Heart right ventricle (tissue), 16 donors: ENCODE data around the gene ODAD4. TPM values are rescaled to one million over a fixed set of nuclear protein-coding genes. Genes with fewer than 3 reads are reported as not detected.

ENCODE experiments used
- ATAC-seq, 8 donors: fragments of 200-7000 bp; cut with Tn5 transposase; one replicate each; pipeline ENCODE4 v1.9.1; 2020; ENCODE audit warnings: mild to moderate bottlenecking in 8 of 8, moderate library complexity in 8 of 8, moderate number of reproducible peaks in 1 of 8
- DNase-seq, 2 donors: peaks; one replicate each; pipeline ENCODE4 v3.0.0-alpha.2; 2020
- H3K27ac ChIP-seq, 10 donors: fragments of 200-600 bp; sonication (generic) in 2 of 10; one replicate each; pipeline versions ENCODE4 v1.5.0 to v1.8.0; 2020 to 2022; ENCODE audit warnings: mild to moderate bottlenecking in 3 of 10
- H3K27me3 ChIP-seq, 7 donors: fragments of 200-600 bp; one replicate each; pipeline ENCODE4 v1.8.0; 2021 to 2022; ENCODE audit warnings: mild to moderate bottlenecking in 2 of 7
- H3K36me3 ChIP-seq, 9 donors: fragments of 200-600 bp; sonication (generic) in 1 of 9; one replicate each; pipeline versions ENCODE4 v1.5.0 to v1.8.0; 2020 to 2022; ENCODE audit warnings: mild to moderate bottlenecking in 2 of 9
- H3K4me1 ChIP-seq, 9 donors: fragments of 200-600 bp; sonication (generic) in 1 of 9; one replicate each; pipeline versions ENCODE4 v1.5.0 to v1.8.0; 2020 to 2022; ENCODE audit warnings: mild to moderate bottlenecking in 4 of 9
- H3K4me3 ChIP-seq, 10 donors: fragments of 200-600 bp; sonication (generic) in 2 of 10; one replicate each; pipeline versions ENCODE4 v1.5.0 to v1.8.0; 2020 to 2022; ENCODE audit warnings: mild to moderate bottlenecking in 7 of 10, moderate library complexity in 2 of 10
- H3K9me3 ChIP-seq, 11 donors: fragments of 200-600 bp in 10 of 11; sonication (generic) in 2 of 11; one replicate each; pipeline versions ENCODE4 v1.5.0 to v1.8.0; 2013 to 2022; ENCODE audit warnings: mild to moderate bottlenecking in 2 of 11, control low read depth in 1 of 11, moderate library complexity in 1 of 11
- WGBS, 2 donors: extraction: QIAGEN DNeasy Blood & Tissue Kit; methylation state at CpG; one replicate each; pipeline ENCODE4 v1.1.7; 2013; ENCODE audit warnings: inconsistent platforms in 1 of 2; 5-methylcytosine and 5-hydroxymethylcytosine counted together
- intact Hi-C, 10 donors: fragments of 100-400 bp; cut with DNase I; formaldehyde crosslinking; loops; one replicate each; pipeline versions ENCODE4 v1.11.1 to v1.14.2; 2022
- polyA plus RNA-seq, 2 donors: library from polyadenylated mRNA; stranded (reverse); fragments of 200-250 nt; gene quantifications; one replicate each; pipeline ENCODE4 v1.2.3, GENCODE V29; 2013
- total RNA-seq, 10 donors: library from RNA; stranded (reverse); fragmentation: NEBNext Ultra II Directional in 3 of 10; extraction: Animal tissue kit (Norgen Biotek cat#: 25700) in 3 of 10; gene quantifications; one replicate each; pipeline versions ENCODE4 v1.2.1 to v1.2.4, GENCODE V29; 2021 to 2023
- TF ChIP-seq, protein P1 (sequence below), 9 donors: fragments of 200-600 bp; sonication (generic) in 2 of 9; IDR thresholded peaks; one replicate each; pipeline versions ENCODE4 v1.5.0 to v1.8.0; 2021 to 2022; ENCODE audit warnings: antibody characterized with exemption in 9 of 9, mild to moderate bottlenecking in 5 of 9, moderate library complexity in 1 of 9
- donor health status: Arrhythmogenic right ventricular cardiomyopathy.
- donor health status: ischemic (EF 13 %, LVEDD 7.1; RV severe dilation, severe dysfunction).
- donor health status: healthy with polysubstance abuse.
- donor health status: DM: no; HTN: yes; CAD: no.
- donor health status: DM: no; HTN: no; CAD: no.
- donor health status: ischemic (EF 25% LVEDD 6.9; RV normal size, moderate dysfunction).
- donor health status: ischemic (EF 25% LVEDD 5.7; RV mildly dilated, moderate dysfunction).
- donor health status: healthy.
- donor health status: DM: yes; HTN: yes; CAD: no.
- donor health status: Ischemic cardiomyopathy.
- donor health status: ischemic (EF 35%, LVEDD 5.7; RV mildly dilated, moderate dysfunction).
- donor health status: nonischemic (EF 11% LVEDD 7.7; RV severe dilation, severe dysfunction).
- donor health status: DM: yes; HTN: yes; CAD: no.
- donor health status: PGD.
- donor health status: ischemic (EF 29% LVEDD 5.4; RV normal size, mild dysfunction).
- donor health status: nonischemic (EF 23%, LVEDD 6.1; RV moderate dilation, normal function).

Gene ODAD4
- total and polyA plus RNA-seq, 12 donors = 0.23 to 1.6 (median 0.69) TPM

DNA sequence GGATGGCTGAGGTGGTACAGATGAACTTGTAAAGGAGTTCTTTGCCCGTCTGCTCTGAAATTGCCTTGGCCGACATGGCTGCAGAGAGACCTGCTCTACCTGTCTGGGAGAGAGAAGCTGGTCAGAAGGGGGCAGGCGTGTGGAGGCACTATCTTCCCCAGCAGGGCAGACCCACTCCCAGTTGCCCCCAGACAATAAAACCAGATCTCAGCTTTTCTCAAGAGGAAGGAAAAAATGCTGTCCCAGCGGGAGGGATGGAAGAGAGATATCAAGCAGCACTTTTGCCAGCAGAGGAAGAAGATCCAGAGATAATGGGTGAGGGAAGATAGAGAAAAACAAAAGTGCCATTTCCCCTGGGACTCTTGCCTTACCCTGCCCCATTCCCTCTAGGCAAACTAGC lies 16.6 kb upstream of the ODAD4 start:
- Histone ChIP-seq H3K36me3 (peaks cover 3 to 53% (median 48%) of the 10 kb centered on the region in 9 donors), H3K27ac (no peak overlapping the region), H3K9me3 (no peaks in the 10 kb centered on the region), H3K4me1 (peaks cover 6 to 42% (median 20%) of the 10 kb centered on the region in 9 donors), H3K4me3 (no peak overlapping the region), H3K27me3 (no peaks in the 10 kb centered on the region)
- no peak for ATAC-seq
- WGBS, 2 donors = 91 to 93% methylated on average over 4 of the region's 4 CpGs
- TF ChIP-seq, protein P1, sequence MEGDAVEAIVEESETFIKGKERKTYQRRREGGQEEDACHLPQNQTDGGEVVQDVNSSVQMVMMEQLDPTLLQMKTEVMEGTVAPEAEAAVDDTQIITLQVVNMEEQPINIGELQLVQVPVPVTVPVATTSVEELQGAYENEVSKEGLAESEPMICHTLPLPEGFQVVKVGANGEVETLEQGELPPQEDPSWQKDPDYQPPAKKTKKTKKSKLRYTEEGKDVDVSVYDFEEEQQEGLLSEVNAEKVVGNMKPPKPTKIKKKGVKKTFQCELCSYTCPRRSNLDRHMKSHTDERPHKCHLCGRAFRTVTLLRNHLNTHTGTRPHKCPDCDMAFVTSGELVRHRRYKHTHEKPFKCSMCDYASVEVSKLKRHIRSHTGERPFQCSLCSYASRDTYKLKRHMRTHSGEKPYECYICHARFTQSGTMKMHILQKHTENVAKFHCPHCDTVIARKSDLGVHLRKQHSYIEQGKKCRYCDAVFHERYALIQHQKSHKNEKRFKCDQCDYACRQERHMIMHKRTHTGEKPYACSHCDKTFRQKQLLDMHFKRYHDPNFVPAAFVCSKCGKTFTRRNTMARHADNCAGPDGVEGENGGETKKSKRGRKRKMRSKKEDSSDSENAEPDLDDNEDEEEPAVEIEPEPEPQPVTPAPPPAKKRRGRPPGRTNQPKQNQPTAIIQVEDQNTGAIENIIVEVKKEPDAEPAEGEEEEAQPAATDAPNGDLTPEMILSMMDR (IDR thresholded peaks at IDR 0.05) = no peak
- intact Hi-C loops = no loop called here
- DNase-seq = no peak

DNA sequence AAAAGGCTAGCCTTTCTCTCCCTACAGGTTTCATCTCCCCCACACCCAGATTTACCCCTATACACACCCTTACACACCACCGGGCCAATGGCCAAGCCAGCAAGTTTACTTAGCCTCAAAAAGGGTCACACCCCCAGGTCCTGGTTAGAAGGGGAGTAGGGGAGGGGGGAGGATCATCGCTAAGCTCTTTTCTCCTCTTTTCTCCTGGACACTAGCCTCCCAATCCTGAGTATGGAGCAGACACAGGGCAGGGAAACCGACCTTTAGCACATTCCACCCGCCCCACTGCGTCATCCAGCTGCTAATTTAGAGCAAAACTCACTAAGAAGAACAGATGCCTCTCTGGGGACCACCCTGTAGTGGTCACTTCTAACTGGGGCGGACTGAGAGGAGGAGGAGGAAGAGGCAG lies 16.1 kb upstream of the ODAD4 start:
- no peaks in the 10 kb centered on the region for H3K27me3 ChIP-seq
- intact Hi-C loops = no loop called here
- H3K4me3 ChIP-seq = no peak overlapping the region
- DNase-seq = no peak
- H3K27ac ChIP-seq = no peak overlapping the region
- TF ChIP-seq, protein P1 (IDR thresholded peaks at IDR 0.05) = no peak
- ATAC-seq = no peak
- H3K36me3 ChIP-seq = peaks cover 0 to 47% (median 42%) of the 10 kb centered on the region in 9 donors
- H3K4me1 ChIP-seq = peaks cover 6 to 44% (median 22%) of the 10 kb centered on the region in 9 donors
- WGBS, 2 donors = 68 to 73% methylated on average over 6 of the region's 6 CpGs
- H3K9me3 ChIP-seq = no peaks in the 10 kb centered on the region

DNA sequence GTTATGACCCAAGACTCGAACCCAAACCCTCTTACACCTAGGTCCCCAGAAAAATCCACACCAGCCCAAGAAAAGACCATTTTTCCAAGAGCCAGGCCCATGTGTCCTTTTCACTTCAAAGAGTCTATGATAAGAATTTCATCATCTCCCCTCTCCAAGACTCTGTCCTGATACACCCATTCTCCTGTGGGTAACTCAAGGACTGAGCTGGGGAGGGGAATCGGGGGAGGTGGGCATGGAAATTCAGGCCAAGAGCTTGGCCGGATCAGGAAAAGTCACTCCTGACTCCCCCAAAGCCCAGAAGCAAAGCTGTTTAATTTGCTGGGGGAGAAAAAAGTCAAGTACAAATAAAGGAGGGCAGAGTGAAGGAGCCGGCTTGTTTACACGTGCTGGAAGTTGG lies 15.4 kb upstream of the ODAD4 start:
- no peak overlapping the region for H3K27ac ChIP-seq
- H3K4me3 ChIP-seq = no peak overlapping the region
- no peaks in the 10 kb centered on the region for H3K27me3 ChIP-seq
- WGBS, 2 donors = 86 to 90% methylated on average over 5 of the region's 5 CpGs
- intact Hi-C loops = no loop called here
- ATAC-seq = no peak
- peaks cover 0 to 41% (median 37%) of the 10 kb centered on the region in 9 donors for H3K36me3 ChIP-seq
- DNase-seq = no peak
- TF ChIP-seq, protein P1 (IDR thresholded peaks at IDR 0.05) = no peak
- H3K4me1 ChIP-seq = peaks cover 6 to 49% (median 27%) of the 10 kb centered on the region in 9 donors
- no peaks in the 10 kb centered on the region for H3K9me3 ChIP-seq

DNA sequence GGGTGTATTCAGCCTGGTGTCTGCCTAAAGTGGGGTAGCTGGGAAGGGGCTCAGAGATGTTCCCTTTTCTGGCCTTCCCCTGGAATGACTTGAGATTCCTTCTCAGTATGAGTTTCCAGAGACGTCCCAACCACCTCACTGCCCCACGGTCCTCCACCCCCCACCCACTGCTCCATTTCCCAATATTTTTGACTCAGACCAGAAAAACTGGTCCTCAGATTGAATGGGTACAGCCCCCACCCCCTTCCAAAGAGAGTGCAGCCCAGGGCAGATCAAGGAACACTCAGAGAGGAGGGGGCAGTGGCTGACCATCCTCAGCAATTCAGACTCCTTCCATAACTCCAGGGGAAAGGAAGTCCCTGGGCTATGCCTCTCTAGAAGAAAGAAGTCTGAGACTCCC lies 14.9 kb upstream of the ODAD4 start:
- Histone ChIP-seq H3K4me3 (no peak overlapping the region), H3K27me3 (no peaks in the 10 kb centered on the region), H3K9me3 (no peaks in the 10 kb centered on the region), H3K36me3 (peaks cover 0 to 35% (median 31%) of the 10 kb centered on the region in 9 donors), H3K27ac (no peak overlapping the region), H3K4me1 (peaks cover 6 to 49% (median 27%) of the 10 kb centered on the region in 9 donors)
- intact Hi-C loops = no loop called here
- TF ChIP-seq, protein P1 (IDR thresholded peaks at IDR 0.05) = no peak
- ATAC-seq = no peak
- WGBS, 2 donors = 88 to 89% methylated on average over 2 of the region's 2 CpGs
- DNase-seq = no peak
